Body of pancreas (tissue), 4 donors: ENCODE data around the gene USHBP1.

Source experiments
- CTCF ChIP-seq, 7 experiments: fragments of 450-650 bp in 4 of 7; fragments of 200-600 bp in 3 of 7; sonication (generic) in 3 of 7; IDR thresholded peaks; one replicate each; pipeline ENCODE4 v1.5.1; 2016 to 2019; ENCODE audit warnings: antibody characterized with exemption in 7 of 7
- POLR2A ChIP-seq, 3 donors: fragments of 450-650 bp; IDR thresholded peaks; one replicate each; pipeline ENCODE4 v1.6.1; 2016; ENCODE audit warnings: antibody characterized with exemption in 3 of 3, mild to moderate bottlenecking in 2 of 3

- no peak for TF ChIP-seq CTCF (IDR thresholded peaks at IDR 0.05)
- TF ChIP-seq POLR2A (IDR thresholded peaks at IDR 0.05), result no peak
These were observed 14.9 kb upstream of the USHBP1 start for GRCh38 chr19:17279436-17279835.
